Stimulated activated CD8-positive, alpha-beta memory T cell treated with anti-CD3 and anti-CD28 coated beads, Interleukin-12 subunit alpha, Interleukin-12 subunit beta, amount 100 ng/mL, for 4 hours (primary cell): ENCODE results near the gene WDR37.
"Not testable (repeated sequence)": the region's sequence is repeated elsewhere in the genome, so short reads cannot be mapped to it uniquely, and the experiment has no call there.

ENCODE experiments used
- DNase-seq: peaks from one replicate; pipeline ENCODE4 v3.0.0-alpha.2; 2020; ENCODE audit warnings: low read depth

The WDR37 gene

GRCh38 chr10:1104971-1105370 is 48.8 kb downstream of the WDR37 start:
- DNase-seq, result no peak

- DNase-seq, result no peak
Observed at GRCh38 chr10:1107004-1107403, 50.8 kb downstream of the WDR37 start.

GRCh38 chr10:1107679-1108078 is 51.5 kb downstream of the WDR37 start:
- no peak for DNase-seq

GRCh38 chr10:1109795-1110673 is 53.8 kb downstream of the WDR37 start:
- DNase-seq, result peak; percentile 51

GRCh38 chr10:1110674-1111119 is 54.5 kb downstream of the WDR37 start:
- no peak for DNase-seq

- no peak for DNase-seq
Observed at GRCh38 chr10:1114315-1114714, 58.1 kb downstream of the WDR37 start.

- no peak for DNase-seq
Observed at GRCh38 chr10:1114719-1115606, 58.8 kb downstream of the WDR37 start.

GRCh38 chr10:1115607-1115955 is 59.4 kb downstream of the WDR37 start:
- no peak for DNase-seq

- no peak for DNase-seq
Observed at GRCh38 chr10:1116051-1116450, 59.9 kb downstream of the WDR37 start.

- DNase-seq, result no peak
Observed at GRCh38 chr10:1116696-1117280, 60.6 kb downstream of the WDR37 start.

- no peak for DNase-seq
Observed at GRCh38 chr10:1117651-1118050, 61.5 kb downstream of the WDR37 start.

- not testable (repeated sequence) for DNase-seq
Observed at GRCh38 chr10:1118318-1118717, 62.1 kb downstream of the WDR37 start.

- no peak for DNase-seq
Observed at GRCh38 chr10:1119027-1119426, 62.8 kb downstream of the WDR37 start.

- no peak for DNase-seq
Observed at GRCh38 chr10:1119501-1119900, 63.3 kb downstream of the WDR37 start.

GRCh38 chr10:1120306-1120705 is 64.1 kb downstream of the WDR37 start:
- DNase-seq, result no peak

- no peak for DNase-seq
Observed at GRCh38 chr10:1120801-1121211, 64.6 kb downstream of the WDR37 start.

- DNase-seq, result no peak
Observed at GRCh38 chr10:1121271-1121970, 65.2 kb downstream of the WDR37 start.

GRCh38 chr10:1122349-1122748 is 66.2 kb downstream of the WDR37 start:
- no peak for DNase-seq

GRCh38 chr10:1123198-1123597 is 67.0 kb downstream of the WDR37 start:
- no peak for DNase-seq

GRCh38 chr10:1123972-1124371 is 67.8 kb downstream of the WDR37 start:
- no peak for DNase-seq

GRCh38 chr10:1124796-1125195 is 68.6 kb downstream of the WDR37 start:
- DNase-seq, result no peak

- no peak for DNase-seq
Observed at GRCh38 chr10:1126461-1126860, 70.3 kb downstream of the WDR37 start.
